Posterior cingulate gyrus (tissue), 11 donors: ENCODE results near the gene CFAP43.
"Not testable (repeated sequence)": the region's sequence is repeated elsewhere in the genome, so short reads cannot be mapped to it uniquely, and the experiment has no call there.

Experiments used
- DNase-seq, 10 donors: peaks; one replicate each; pipeline versions ENCODE4 v3.0.0 to v3.0.0-alpha.2; 2020 to 2021; ENCODE audit warnings: mixed read lengths in 3 of 10
- intact Hi-C: fragments of 100-400 bp; cut with DNase I; formaldehyde crosslinking; loops from one replicate; pipeline ENCODE4 v1.15.1; 2023

The CFAP43 gene

GRCh38 chr10:104259456-104259855 lies 27.3 kb upstream of the CFAP43 start:
- intact Hi-C loops = no loop called here
- DNase-seq = no peak

GRCh38 chr10:104258209-104258608 lies 26.0 kb upstream of the CFAP43 start:
- DNase-seq = no peak
- intact Hi-C loops = no loop called here

GRCh38 chr10:104257235-104257634 lies 25.1 kb upstream of the CFAP43 start:
- DNase-seq = no peak
- intact Hi-C loops = no loop called here

- intact Hi-C loops = no loop called here
- DNase-seq = no peak
Measured at GRCh38 chr10:104256335-104256961, 24.3 kb upstream of the CFAP43 start.

- intact Hi-C loops = no loop called here
- DNase-seq = no peak
Measured at GRCh38 chr10:104255311-104255981, 23.3 kb upstream of the CFAP43 start.

GRCh38 chr10:104254493-104255310 lies 22.5 kb upstream of the CFAP43 start, which contains the start of gene GSTO1:
Gene GSTO1, plus strand, starts transcription at chr10:104254892. Its CDS starts 37 bp downstream, at chr10:104254929.
- intact Hi-C loops = no loop called here
- DNase-seq = peak; percentile 58 to 95 (median 72)

GRCh38 chr10:104253606-104254410 lies 21.6 kb upstream of the CFAP43 start:
- intact Hi-C loops = no loop called here
- no peak for DNase-seq

GRCh38 chr10:104253106-104253505 lies 20.9 kb upstream of the CFAP43 start:
- no peak for DNase-seq
- intact Hi-C loops = no loop called here

- intact Hi-C loops = no loop called here
- DNase-seq = no peak
Measured at GRCh38 chr10:104252368-104252767, 20.2 kb upstream of the CFAP43 start.

- intact Hi-C loops = no loop called here
- no peak for DNase-seq
Measured at GRCh38 chr10:104251443-104251842, 19.3 kb upstream of the CFAP43 start.

- intact Hi-C loops = no loop called here
- no peak for DNase-seq
Measured at GRCh38 chr10:104250371-104250770, 18.2 kb upstream of the CFAP43 start.

- intact Hi-C loops, DNase-seq: not testable (repeated sequence)
Measured at GRCh38 chr10:104248931-104249330, 16.8 kb upstream of the CFAP43 start.

GRCh38 chr10:104247513-104248146 lies 15.5 kb upstream of the CFAP43 start:
- no peak for DNase-seq
- intact Hi-C loops = no loop called here

- DNase-seq = no peak
- intact Hi-C loops = no loop called here
Measured at GRCh38 chr10:104246976-104247375, 14.8 kb upstream of the CFAP43 start.

GRCh38 chr10:104245066-104245632 lies 13.0 kb upstream of the CFAP43 start:
- DNase-seq = peak in 1 of 10 donors; percentile 78
- intact Hi-C loops = no loop called here

- DNase-seq = no peak
- intact Hi-C loops = no loop called here
Measured at GRCh38 chr10:104243512-104243911, 11.3 kb upstream of the CFAP43 start.

- peak in 1 of 10 donors; percentile 49 for DNase-seq
- intact Hi-C loops = not testable (repeated sequence)
Measured at GRCh38 chr10:104243009-104243408, 10.8 kb upstream of the CFAP43 start.

- intact Hi-C loops = no loop called here
- DNase-seq = no peak
Measured at GRCh38 chr10:104242545-104242944, 10.4 kb upstream of the CFAP43 start.

- intact Hi-C loops = no loop called here
- DNase-seq = no peak
Measured at GRCh38 chr10:104240078-104240477, 7.9 kb upstream of the CFAP43 start.

GRCh38 chr10:104235801-104236200 lies 3.6 kb upstream of the CFAP43 start:
- no peak for DNase-seq
- intact Hi-C loops = no loop called here
